Peyer's patch (tissue), 4 donors: ENCODE data around the gene FAM228A. TPM values are rescaled to one million over a fixed set of nuclear protein-coding genes. Genes with fewer than 3 reads are reported as not detected.

ENCODE experiments used
- DNase-seq, 3 donors: peaks; one replicate each; pipeline ENCODE4 v3.0.0-alpha.2; 2017 to 2019
- H3K27ac ChIP-seq, 4 donors: fragments of 200-600 bp; sonication (generic); one replicate each; pipeline ENCODE4 v1.5.1; 2016 to 2019
- H3K27me3 ChIP-seq, 2 donors: fragments of 200-600 bp; sonication (generic); one replicate each; pipeline ENCODE4 v1.5.1; 2019
- H3K36me3 ChIP-seq, 3 donors: fragments of 200-600 bp; sonication (generic); one replicate each; pipeline ENCODE4 v1.5.1; 2016 to 2019
- H3K4me1 ChIP-seq, 4 donors: fragments of 200-600 bp; sonication (generic); one replicate each; pipeline ENCODE4 v1.5.1; 2016 to 2019
- H3K4me3 ChIP-seq, 4 donors: fragments of 200-600 bp; sonication (generic); 1 replicate in 3 of 4; 2 replicates in 1 of 4; pipeline ENCODE4 v1.5.1; 2016 to 2019; ENCODE audit warnings: mild to moderate bottlenecking in 1 of 4
- H3K9me3 ChIP-seq, 4 donors: fragments of 200-600 bp; sonication (generic); one replicate each; pipeline ENCODE4 v1.5.1; 2016 to 2019; ENCODE audit warnings: mild to moderate bottlenecking in 1 of 4
- CTCF ChIP-seq, 6 experiments: fragments of 450-650 bp in 4 of 6; fragments of 200-600 bp in 2 of 6; sonication (generic) in 1 of 6; IDR thresholded peaks; one replicate each; pipeline ENCODE4 v1.5.1; 2017 to 2019; ENCODE audit warnings: antibody characterized with exemption in 6 of 6, mild to moderate bottlenecking in 3 of 6, moderate library complexity in 1 of 6
- POLR2A ChIP-seq, 2 donors: fragments of 450-650 bp; IDR thresholded peaks; one replicate each; pipeline ENCODE4 v1.5.1; 2017; ENCODE audit warnings: antibody characterized with exemption in 2 of 2, mild to moderate bottlenecking in 2 of 2, moderate library complexity in 2 of 2
- total RNA-seq, 4 donors: library from RNA; depleted of rRNA; stranded (reverse); fragments of >200 nt; gene quantifications; one replicate each; pipeline ENCODE4 v1.1.0, GENCODE V29; 2016

The FAM228A gene
- total RNA-seq, 4 donors from 2014 or later = 0.54 TPM; not detected in 3

- DNase-seq = no peak
- no peak for TF ChIP-seq POLR2A (IDR thresholded peaks at IDR 0.05)
- TF ChIP-seq CTCF (IDR thresholded peaks at IDR 0.05) = no peak
- Histone ChIP-seq H3K27ac (no peak overlapping the region), H3K27me3 (no peaks in the 10 kb centered on the region), H3K9me3 (no peaks in the 10 kb centered on the region), H3K4me1 (no peaks in the 10 kb centered on the region), H3K4me3 (no peak overlapping the region), H3K36me3 (no peaks in the 10 kb centered on the region)
These were observed 4.8 kb downstream of the FAM228A start for GRCh38 chr2:24179683-24180082.

- Histone ChIP-seq H3K27me3 (no peaks in the 10 kb centered on the region), H3K4me1 (no peaks in the 10 kb centered on the region), H3K36me3 (no peaks in the 10 kb centered on the region), H3K4me3 (no peak overlapping the region), H3K27ac (no peak overlapping the region), H3K9me3 (no peaks in the 10 kb centered on the region)
- no peak for DNase-seq
- no peak for TF ChIP-seq CTCF (IDR thresholded peaks at IDR 0.05)
- TF ChIP-seq POLR2A (IDR thresholded peaks at IDR 0.05) = no peak
These were observed 7.0 kb downstream of the FAM228A start for GRCh38 chr2:24181849-24182248.

GRCh38 chr2:24182507-24182906, 7.7 kb downstream of the FAM228A start:
- TF ChIP-seq CTCF (IDR thresholded peaks at IDR 0.05) = no peak
- no peak for TF ChIP-seq POLR2A (IDR thresholded peaks at IDR 0.05)
- Histone ChIP-seq H3K9me3 (no peaks in the 10 kb centered on the region), H3K27me3 (no peaks in the 10 kb centered on the region), H3K27ac (no peak overlapping the region), H3K36me3 (no peaks in the 10 kb centered on the region), H3K4me1 (no peaks in the 10 kb centered on the region), H3K4me3 (no peak overlapping the region)
- DNase-seq = no peak

GRCh38 chr2:24183366-24184069, 8.7 kb downstream of the FAM228A start:
- Histone ChIP-seq H3K27ac (no peak overlapping the region), H3K36me3 (no peaks in the 10 kb centered on the region), H3K4me1 (no peaks in the 10 kb centered on the region), H3K4me3 (no peak overlapping the region), H3K9me3 (no peaks in the 10 kb centered on the region), H3K27me3 (no peaks in the 10 kb centered on the region)
- DNase-seq = no peak
- TF ChIP-seq POLR2A (IDR thresholded peaks at IDR 0.05) (no peak), CTCF (IDR thresholded peaks at IDR 0.05) (no peak)

GRCh38 chr2:24189551-24189950, 14.7 kb downstream of the FAM228A start:
- no peak overlapping the region for H3K4me3 ChIP-seq
- H3K4me1 ChIP-seq = no peaks in the 10 kb centered on the region
- TF ChIP-seq CTCF (IDR thresholded peaks at IDR 0.05) (no peak), POLR2A (IDR thresholded peaks at IDR 0.05) (no peak)
- no peaks in the 10 kb centered on the region for H3K27me3 ChIP-seq
- no peak for DNase-seq
- no peak overlapping the region for H3K27ac ChIP-seq
- no peaks in the 10 kb centered on the region for H3K36me3 ChIP-seq
- H3K9me3 ChIP-seq = no peaks in the 10 kb centered on the region

GRCh38 chr2:24190503-24190902, 15.7 kb downstream of the FAM228A start:
- Histone ChIP-seq H3K27ac (no peak overlapping the region), H3K4me3 (no peak overlapping the region), H3K36me3 (no peaks in the 10 kb centered on the region), H3K27me3 (no peaks in the 10 kb centered on the region), H3K9me3 (no peaks in the 10 kb centered on the region), H3K4me1 (no peaks in the 10 kb centered on the region)
- TF ChIP-seq POLR2A (IDR thresholded peaks at IDR 0.05) = no peak
- TF ChIP-seq CTCF (IDR thresholded peaks at IDR 0.05) = no peak
- DNase-seq = no peak
